Retina (tissue), 1 donor: ENCODE results near the gene FBXW9.
"Not testable (repeated sequence)": the region's sequence is repeated elsewhere in the genome, so short reads cannot be mapped to it uniquely, and the experiment has no call there.

Experiments
- DNase-seq: peaks from one replicate; pipeline ENCODE4 v3.0.0-alpha.2; 2016

FBXW9 gene

DNA sequence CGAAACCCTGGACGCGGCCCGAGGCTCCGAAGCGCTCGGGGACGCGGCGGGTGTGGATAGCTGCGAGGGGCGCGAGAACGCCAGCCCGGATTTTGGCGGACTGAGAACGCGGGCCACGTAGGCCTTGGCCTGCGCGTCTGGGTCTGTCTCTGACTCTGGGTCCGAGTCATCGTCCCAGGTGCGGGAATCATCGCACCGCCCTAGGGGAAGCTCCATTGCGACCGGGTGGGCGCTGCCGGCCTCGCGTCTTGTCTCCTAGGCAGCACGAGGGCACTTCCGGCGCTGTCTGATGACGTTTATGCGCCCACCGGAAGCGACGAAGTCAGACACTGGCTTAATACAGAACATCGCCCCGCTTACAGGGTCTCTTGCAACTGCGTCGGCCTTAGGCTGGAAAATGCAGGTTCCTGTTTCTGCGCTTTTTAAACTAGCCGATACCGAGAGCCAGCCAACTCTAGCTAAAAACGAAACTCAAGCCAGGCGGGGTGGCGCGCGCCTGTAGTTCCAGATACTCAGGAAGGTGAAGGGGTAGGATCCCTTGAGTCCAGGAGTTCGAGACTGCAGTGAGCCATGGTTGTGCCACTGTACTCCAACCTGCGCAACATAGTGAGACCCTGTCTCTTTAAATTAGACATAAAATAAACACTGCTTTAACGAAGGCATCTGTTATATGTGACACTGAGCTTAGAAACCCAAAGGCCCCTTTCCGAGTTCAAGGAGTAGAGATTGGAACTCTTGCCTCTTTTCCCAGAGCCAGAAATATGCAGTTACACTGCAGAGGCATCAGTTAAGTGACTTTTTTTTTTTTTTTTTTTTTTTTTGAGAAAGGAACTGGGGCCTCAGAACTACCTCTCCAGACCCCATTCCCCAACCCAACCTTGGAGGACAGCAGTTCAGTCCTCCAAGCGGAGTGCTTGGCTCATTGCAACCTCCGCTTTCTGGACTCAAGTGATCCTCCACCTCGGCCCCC lies at the start of gene FBXW9:
Gene FBXW9 (minus strand): TSS at position 266 of the 970 bp plus-strand sequence. CDS start 50 bp downstream, at position 216.
- DNase-seq = peak; percentile 97

DNA sequence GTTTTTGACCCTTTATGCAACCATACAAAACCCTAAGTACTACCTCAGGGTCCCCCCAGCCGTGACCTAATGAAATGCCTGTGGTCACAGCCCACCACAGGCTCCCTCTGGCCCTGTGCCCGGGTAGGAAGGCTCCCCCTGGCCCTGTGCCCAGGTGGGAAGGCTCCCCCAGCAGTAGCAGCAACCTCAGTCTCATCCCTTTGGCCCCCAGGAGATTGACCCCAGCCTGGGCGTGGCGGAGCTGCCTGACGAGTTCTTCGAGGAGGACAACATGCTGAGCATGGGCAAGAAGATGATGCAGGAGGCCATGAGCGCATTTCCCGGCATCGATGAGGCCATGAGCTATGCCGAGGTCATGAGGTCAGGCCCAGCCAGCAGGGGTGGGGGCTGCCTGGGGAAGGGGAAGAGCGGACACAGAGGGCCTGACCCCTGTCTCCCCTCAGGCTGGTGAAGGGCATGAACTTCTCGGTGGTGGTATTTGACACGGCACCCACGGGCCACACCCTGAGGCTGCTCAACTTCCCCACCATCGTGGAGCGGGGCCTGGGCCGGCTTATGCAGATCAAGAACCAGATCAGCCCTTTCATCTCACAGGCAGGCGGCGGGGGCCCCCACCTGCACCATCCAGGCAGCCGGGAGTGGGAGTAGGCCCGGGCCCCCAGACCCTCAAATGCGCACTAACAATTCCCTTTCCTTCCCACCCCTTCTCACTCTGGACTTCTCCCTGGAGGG lies 48.9 kb upstream of the FBXW9 start:
- no peak for DNase-seq

DNA sequence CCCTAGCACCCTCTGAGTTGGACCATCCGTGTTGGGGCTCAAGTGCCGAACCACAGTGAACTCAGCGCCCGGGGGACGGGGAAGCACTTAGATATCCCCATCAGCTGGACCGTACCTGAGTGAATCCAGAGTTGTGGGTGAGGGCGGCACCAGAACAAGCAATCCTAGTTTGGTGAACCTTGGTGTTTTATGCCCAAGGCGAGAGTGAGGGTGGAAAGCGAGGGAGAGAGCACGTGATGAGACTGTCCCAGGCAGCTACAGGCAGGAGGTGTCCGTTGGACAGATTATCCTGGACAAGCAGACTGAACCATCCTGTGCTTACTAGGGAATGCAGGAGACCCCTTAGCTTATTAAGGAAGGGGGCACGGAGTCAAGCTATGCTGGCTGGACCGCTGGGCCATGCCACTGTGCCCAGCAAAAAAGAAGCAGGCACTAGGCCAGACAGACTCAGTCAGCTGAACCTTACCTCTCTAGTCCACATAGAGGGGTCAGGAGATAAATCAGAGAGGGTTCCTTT lies 41.5 kb upstream of the FBXW9 start:
- no peak for DNase-seq

DNA sequence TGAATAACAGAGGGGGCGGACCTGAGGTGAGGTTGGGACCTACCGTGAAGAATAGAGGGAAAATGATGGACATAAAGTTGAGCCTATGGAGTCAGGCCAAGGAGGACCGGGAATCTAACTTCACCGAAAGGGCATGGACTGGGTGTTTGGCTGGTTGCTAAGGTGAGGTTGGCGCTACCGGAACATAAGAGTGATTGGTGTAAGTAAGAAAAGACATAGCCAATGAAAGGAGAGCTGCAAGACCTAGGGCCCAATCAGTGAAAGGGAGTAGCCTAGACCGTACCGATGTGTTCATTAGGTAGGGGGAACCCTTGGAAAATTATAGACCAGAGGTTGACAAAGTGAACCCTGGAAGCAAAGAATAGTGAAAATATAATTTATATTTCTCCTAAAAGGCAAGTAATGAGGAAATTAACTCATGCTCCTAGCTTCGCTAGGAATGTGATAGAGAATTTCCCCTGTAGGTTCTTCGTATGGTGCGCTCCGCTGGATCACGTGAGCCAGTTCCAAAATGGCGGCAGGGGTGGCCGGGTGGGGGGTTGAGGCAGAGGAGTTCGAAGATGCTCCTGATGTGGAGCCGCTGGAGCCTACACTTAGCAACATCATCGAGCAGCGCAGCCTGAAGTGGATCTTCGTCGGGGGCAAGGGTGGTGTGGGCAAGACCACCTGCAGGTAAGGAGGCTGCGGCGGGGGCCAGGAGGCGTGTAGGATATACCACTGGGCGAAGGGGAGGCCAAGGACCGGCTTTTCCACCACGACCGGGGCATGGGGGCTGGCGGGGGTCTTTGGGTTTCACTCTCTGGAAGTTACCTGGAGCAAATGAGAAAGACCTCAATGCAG lies 40.8 kb upstream of the FBXW9 start, which contains the start of gene GET3:
Gene GET3 (plus strand): TSS at position 503 of the 840 bp plus-strand sequence. CDS start 9 bp downstream, at position 512.
- peak; percentile 95 for DNase-seq

DNA sequence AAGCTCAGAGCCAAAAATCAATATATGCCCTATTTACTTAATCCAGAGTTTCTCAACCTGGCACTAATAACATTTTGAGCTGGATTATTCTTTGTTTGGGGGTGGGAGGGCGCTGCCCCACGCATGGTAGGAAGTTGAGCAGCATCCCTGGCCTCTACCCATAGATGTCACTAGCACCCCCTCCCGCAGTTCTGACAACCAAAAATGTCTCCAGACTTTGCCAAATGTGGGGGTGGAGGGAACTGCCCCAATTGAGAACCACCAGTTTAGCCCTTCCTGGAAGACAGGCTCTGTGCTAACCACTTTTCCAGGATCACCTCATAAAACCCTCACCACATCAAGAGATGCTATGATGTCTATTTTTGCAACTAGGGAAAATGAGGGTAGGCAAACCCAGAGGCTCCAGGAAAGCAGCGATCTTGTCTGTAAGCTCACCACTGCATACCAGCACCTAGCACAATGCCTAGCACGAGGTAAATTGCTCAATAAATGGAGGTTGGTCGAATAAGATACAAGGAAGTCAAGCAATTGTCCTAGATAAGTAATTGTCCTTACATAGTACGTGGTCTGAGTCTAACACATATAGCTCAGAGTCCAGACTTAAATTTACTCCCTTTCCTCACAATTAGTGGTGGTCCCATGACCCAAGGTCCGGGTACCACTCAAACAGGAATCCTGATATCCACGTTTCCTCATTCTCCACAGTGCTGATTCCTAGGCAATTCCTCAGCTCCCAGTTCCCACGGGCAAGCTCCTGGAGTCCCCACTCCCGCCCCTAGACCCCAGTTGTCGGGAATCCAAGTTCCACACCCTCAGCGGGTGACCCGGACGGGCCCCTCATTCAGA lies 37.2 kb upstream of the FBXW9 start:
- DNase-seq = no peak

DNA sequence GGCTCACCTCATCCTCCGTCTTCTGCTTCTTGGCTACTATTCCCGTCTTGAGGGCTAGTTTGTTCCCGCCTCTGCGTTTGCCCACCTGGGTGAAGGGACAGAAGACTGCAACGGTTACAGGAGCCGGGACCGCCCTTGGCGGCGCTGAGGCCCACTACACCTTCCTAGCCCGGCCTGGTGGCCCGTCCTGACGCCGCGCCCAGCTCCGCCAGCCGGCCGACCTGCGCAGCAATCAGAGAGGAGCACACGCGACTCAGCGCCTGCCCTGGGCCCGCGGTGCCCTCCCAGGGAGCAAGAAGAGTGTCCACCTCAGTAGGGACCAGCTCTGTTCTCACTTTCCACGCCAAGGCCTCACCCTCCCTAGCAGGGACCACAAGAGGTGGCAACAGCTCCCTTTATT lies 34.9 kb upstream of the FBXW9 start:
- no peak for DNase-seq

DNA sequence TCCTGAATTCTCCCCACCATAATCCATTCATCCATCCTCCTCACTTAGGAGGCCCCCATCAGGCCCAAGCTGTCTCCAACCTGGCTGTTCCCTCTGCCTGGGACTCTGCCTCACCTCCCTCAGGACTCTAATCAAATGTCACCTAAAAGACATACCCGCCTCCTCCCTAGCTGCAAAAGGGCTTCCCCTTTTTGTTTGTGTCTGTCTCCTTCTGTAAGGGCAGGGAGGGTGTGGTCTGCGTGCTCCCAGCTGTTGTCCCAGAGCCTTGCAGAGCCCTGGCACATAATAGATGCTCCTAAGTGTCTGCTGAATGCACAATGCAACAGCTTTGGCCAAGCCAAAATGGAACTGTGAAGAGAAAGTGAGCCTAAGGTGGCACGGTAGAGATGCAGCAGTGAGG lies 33.6 kb upstream of the FBXW9 start:
- DNase-seq = no peak

DNA sequence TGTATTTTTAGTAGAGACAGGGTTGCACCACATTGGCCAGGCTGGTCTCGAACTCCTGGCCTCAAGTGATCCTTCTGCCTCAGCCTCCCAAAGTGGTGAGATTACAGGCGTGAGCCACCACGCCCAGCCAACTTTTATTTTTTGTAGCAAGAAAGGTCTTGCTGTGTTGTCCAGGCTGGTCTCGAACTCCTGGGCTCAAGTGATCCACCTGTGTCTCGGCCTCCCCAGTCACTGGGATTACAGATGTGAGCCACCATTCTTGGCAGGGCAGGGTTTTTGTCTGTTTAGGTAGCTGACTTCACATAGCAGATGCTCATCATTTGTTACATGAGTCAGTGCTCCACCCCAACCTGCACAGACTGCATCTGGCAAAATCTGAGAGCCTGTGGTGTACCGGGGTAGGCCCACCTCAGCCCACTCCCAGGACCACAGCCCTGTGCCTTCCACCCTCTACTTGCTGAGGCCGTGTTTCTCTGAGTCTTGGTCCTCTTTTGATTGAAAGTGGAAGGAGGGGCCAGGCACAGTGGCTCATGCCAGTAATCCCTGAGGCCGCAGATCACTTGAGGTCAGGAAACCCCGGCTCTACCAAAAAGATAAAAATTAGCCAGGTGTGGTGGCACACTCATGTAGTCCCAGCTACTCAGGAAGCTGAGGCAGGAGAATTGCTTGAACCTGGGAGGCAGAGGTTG lies 31.5 kb upstream of the FBXW9 start:
- no peak for DNase-seq

DNA sequence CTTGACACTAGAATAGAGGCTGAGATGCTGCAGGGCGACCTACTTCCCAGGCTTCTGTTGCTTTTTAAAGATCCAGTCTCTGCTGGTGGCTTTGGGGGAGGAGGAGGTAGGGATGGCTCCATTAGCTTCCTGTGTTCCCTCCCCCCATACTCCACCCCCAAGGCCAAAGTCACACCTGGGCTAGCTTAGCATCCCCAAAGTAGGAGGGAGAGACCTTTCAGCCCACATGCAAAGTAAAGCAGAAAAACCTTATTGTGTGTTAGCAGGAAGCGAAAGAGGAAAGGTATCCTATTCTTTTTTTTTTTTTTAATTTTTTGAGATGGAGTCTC lies 30.5 kb upstream of the FBXW9 start:
- no peak for DNase-seq

DNA sequence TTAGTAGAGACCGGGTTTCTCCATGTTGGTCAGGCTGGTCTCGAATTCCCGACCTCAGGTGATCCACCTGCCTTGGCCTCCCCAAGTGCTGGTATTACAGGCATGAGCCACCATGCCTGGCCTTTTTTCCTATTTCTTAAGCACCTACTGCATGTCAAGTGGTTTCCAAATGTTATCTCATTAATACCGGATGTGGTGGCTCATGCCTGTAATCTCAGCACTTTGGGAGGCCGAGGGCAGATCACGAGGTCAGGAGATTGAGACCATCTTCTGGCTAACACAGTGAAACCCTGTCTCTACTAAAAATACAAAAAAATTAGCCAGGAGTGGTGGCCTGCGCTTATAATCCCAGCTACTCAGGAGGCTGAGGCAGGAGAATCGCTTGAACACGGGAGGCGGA lies 29.2 kb upstream of the FBXW9 start:
- DNase-seq = not testable (repeated sequence)

DNA sequence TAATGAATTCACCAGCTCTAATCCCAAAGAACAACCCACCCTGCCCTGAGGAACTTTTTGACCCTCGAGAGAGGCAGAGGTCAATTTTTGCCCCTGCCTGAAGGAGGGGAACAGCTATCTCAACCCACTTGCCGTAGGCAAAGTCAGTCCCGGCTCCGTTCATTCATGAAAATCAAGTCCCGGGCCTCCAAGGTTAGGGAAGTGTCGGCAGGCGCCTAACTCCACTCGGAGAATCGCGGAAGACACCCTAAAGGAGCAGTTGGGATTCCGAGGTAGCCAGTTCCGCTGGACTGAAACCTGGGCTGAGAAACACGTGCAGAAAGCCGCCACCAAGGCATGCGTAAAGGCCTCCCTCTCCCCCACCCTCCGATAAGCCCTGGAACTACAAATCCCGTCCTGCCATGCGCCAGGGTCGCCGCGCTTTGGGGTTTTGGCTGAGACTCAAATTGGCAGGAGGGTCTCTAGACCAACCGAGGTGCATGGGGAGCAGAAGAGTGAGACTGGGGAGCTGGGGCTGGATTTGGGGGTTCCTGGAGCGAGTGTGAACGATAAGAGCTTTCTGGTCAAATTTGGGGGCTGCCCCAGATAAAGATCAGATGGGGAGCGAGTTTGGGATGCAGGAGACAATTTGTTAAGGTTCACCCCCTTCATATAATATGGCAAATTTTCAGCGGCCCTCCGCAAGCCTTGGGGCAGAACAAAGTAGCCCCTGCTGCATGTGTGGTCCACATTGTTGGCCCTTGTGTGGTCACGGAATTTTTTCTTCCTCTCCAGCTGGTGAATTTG lies 27.4 kb upstream of the FBXW9 start, which contains the start of gene TNPO2:
Gene TNPO2 (minus strand): TSS at position 292 of the 786 bp plus-strand sequence. CDS start 2,955 bp downstream, outside the sequence.
- DNase-seq = peak; percentile 88

DNA sequence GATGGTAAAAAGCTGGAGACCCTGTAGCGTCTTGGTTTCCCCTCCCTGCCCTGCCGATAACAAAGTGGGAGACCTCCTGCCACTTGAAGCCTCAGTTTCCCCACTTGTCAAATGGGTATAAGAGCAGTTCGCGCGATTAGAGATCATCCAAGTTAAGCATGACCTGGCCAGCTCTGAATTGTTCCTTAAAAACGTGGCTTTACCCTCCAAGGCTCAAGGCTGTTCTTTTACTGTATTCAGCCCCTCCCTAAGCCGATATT lies 26.9 kb upstream of the FBXW9 start:
- no peak for DNase-seq

DNA sequence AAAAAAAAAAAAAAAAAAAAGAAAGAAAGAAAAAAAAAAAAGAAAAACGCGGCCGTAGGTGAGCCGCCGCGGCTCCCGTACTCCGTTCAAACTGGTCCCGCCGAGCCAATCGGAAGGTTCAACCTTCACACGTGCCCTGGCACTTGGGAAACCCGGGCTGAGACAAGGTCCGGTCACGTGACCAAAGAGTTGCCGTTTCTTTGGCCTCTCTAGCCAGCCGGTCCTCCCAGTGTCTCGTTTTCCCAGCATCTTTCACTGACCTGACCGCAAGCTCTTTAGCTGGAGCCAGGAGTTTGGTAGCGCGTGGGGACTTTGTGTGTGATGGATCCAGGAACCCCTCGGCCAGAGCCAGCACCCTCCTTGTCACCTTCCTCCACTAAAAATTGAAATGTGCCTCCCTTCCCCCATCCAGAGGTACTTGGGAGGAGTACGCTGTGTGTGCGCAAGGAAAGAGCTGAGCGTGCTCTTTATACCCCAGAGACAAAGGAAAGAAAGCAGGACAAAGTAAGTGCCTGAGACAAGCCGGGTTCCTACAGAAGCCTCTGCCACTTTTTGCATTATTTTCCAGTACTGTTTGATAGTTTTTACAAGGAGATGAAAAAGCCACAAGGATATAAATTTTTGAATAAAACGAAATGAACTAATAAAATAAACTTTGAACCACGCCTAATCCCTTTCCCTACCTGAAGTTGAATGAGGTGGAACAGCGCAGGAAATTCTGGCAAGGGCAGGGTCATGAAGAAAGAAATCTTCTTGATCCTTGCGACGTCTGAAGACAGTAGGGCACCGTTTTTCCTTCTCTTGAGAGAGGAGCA lies 26.3 kb upstream of the FBXW9 start:
- peak; percentile 97 for DNase-seq

DNA sequence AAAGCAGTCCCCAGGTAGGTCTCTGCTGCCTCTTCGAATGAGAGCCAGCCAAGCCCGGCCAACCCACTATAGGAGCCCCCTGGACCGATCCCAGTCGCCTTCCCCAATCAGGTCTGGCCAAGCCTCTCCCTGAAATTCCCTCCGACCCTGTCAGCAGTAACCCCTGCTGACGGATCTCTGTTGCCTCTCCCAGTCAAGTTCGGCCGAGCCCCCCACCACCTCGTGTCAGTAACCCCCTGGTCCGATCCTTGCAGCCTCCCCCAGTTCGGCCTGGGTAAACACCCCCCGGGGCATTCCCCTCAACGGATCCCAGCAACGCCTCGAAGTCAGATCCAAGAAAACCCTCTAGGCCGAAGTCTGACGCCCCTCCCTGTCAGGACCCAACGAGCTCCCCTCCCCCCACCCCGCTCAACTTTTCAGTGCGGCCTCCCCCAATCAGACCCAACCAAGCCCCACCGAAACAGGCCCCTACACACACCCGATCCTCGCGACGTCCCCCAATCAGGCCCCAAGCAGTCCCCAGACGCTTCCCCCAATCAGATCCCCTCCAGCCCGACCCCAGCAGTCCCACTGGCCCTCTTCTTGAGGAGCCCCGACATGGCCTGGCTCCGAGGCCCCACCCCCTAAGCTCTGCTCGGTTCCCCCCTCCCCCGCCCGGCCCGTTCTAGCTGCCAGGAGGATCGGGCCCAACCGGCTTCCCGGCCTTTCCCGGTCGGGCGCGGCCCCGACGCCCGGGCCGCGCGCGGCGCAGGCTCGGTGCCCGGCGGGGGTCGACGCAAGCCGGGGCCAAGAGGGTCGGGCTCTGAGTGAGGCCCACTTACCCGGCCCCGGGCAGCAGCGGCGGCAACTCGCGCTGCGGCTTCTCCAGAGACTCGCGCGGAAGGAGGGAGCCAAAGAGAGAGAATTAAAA lies 25.5 kb upstream of the FBXW9 start:
- peak; percentile 55 for DNase-seq

DNA sequence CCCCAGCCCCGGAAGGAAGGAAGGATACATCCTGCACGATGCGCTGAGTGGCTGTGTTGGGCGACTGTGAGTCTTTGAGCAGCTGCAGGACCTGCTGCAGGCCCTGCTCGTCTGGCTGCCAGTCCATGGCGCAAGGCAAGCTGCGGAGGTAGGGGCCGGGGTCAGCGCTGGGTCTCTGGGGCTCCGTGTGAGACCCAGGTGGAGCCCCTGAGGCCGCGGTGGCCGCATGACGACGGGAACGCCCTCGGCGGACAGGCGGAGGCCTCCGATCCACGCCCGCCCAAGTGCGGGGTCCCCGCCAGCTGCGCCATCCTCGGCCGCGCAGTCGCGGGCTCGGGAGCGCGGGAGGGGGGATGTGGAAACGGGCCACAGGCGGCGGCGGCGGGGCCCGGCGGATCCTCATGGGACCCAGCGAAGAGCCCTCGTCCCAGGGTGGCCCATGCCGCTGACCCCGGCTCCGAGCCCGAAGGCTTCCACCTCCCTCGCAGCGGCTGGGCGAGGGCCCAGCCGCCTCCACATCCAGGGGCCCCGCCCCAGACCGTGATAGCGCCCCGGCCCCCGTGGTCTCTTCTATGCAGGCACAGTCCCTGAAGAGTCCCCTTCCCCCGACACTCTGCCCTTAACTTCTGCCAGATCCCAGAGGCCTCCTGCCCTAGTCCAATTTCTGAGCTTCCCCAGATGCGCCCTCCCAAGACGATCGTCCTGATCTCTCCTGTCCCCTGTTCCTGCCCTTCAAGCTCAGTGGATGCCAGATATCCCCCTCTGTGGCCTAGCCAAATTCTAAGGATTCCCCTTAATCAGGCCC lies 24.6 kb upstream of the FBXW9 start:
- peak; percentile 59 for DNase-seq

DNA sequence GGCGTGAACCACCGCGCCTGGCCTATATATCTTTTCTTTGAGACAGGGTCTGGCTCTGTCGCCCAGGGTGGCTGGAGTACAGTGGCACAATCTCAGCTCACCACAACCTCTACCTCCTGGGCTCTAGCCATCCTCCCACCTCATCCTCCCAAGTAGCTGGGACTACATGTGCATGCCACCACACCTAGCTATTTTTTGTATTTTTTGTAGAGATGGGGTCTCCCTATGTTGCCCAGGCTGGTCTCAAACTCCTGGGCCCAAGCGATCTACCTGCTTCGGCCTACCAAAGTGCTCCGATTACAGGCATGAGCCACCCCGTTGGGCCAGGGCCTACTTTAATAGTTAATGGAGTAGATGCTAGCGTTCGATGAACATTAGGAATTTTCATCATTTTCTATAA lies 23.9 kb upstream of the FBXW9 start:
- no peak for DNase-seq

DNA sequence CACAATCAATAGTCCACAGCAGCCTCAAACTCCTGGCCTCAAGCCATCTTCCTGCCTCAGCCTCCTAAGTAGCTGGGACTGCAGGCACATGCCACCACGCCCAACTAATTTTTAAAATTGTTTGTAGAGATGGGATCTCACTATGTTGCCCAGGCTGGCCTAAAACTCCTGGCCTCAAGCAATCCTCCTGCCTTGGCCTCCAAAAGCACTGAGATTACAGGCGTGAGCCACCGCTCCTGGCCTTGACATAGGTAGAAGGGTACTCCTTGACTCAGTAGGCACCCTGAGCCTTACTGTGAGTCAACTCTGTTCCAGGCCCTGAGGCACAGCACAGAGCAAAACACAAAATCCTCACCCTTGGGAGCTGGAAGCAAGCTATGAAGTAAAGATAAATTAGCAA lies 19.5 kb upstream of the FBXW9 start:
- DNase-seq = no peak

DNA sequence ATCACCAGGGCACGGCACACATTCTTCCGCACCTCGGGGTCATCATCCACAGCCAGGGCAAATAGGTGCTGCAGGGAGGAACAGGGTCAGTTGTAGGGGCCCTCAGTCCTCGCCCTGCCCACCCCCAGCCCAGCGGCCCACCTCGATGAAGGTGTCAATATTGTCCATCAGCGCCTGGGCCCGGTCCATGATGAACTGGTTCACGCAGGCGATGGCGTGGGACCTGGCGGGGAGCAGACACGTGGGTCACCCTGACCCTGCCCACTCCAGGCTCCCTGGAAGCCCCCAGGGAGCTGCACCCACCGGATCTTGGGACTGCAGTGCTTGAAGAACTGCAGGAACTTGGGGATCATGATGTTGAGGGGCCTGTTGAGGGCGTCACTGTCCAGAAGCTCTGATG lies 18.7 kb upstream of the FBXW9 start:
- DNase-seq = no peak
